DMS153 treated with DMSO at 0.1 percent for 48 hours (cell line): ENCODE data around the gene ESF1.
"Not testable (repeated sequence)": the region's sequence is repeated elsewhere in the genome, so short reads cannot be mapped to it uniquely, and the experiment has no call there.

Experiments
- DNase-seq: peaks from one replicate; lab custom pipeline; 2025; ENCODE audit not compliant: unreplicated experiment; lab: John Stamatoyannopoulos, UW

Gene ESF1

GRCh38 chr20:13791540-13792459, 7.1 kb upstream of the ESF1 start:
- DNase-seq = no peak

DNA sequence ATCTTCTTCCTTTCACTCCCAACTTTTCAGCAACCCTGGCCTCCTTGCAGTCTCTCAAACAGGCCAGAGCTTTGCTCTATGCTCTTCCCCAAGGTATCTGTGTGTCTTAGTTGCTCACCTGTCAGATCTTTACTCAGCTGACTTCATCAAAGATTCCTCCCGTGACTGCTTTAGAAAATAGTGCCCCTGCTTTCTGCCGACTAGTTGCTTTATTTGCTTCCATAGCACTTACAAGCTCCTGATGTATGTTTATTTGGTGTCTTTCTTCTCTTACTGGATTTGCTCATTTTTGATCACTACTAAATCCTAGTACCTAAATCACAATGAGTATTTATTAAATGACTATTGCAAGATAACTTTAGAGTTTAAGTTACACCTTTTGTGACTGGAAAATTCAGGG, 6.0 kb upstream of the ESF1 start:
- DNase-seq = no peak

- peak; percentile 45 for DNase-seq
Measured at GRCh38 chr20:13788167-13788834, 3.6 kb upstream of the ESF1 start.

DNA sequence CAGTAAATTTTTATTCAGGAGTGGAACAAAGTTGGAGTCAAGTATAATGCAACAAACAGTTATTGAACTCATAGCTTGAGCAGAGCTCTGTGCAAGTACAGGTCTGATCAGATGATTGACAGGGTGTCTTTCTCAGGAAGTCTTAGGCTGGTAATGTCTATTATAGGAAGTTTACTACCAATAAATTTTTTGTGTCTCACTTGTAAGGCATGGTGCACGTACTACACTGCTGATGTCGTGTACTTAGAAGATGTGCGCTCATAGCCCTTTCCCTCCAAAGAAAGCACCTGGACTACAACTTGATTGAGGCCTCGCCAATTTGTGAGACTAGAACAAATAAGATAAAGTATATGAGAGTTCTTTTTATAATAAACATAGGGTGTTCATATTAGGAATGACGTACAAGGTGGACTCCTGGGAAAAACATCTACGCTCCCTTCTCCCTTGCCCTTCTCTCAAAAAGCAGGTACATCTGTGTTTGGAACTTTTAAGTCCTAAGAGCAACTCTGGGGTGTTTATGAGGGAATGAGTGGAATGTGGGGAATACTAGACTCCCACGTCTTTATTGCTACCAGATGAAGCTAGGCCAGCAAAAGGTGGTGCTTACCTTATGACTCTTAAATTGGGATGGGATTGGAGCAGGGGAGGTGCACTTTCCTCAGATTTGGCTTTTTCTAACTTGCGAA, 1.6 kb upstream of the ESF1 start:
- DNase-seq = no peak

DNA sequence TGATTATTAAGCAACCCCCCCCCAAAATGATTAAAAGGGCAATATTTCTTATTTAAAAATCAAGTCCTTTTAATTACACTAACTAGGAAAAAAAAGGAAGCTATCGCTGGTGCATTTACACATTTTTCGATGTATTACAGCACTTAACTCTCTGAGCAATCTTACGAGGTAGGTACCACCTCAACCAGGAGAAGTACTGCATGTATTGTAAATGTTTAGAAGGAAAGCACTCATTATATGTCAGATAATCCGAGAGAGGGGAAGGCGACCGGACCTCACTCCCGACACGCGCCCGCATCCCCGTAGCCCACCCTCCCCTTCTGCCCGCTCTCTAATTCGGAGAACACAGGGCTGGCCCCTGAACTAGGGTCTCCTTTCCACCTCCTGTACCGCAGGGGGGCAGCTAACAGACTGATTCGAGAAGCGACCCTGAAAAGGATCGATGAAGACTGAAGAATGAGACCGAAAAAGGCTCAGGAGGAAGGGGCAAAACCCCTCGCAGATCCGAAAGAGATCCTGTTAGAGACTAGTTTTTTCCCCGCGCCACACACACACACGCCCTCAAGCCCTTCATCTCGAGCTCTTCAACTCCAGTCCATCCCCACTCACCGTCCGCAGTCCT, 337 bp downstream of the ESF1 start:
- DNase-seq = no peak

- no peak for DNase-seq
Measured at GRCh38 chr20:13783528-13783927, 1.2 kb downstream of the ESF1 start.

DNA sequence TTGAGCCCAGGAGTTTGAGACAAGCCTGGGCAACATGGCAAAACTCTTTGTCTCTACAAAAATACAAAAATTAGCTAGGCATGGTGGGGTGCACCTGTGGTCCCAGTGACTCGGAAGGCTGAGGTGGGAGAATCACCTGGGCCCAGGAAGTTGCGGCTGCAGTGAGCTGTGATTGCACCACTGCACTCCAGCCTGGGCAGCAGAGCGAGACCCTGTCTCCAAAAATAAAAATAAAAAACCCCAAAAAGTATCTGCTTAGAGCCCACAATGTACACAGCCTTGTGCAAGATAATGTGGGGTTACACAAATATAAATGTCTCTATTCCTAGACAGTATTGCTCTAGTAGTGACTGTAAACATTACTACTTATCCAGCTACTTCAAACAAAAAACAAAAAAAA, 5.9 kb downstream of the ESF1 start:
- no peak for DNase-seq

GRCh38 chr20:13777171-13777601, 7.5 kb downstream of the ESF1 start:
- DNase-seq = no peak

GRCh38 chr20:13775867-13776266, 8.9 kb downstream of the ESF1 start:
- DNase-seq = no peak

DNA sequence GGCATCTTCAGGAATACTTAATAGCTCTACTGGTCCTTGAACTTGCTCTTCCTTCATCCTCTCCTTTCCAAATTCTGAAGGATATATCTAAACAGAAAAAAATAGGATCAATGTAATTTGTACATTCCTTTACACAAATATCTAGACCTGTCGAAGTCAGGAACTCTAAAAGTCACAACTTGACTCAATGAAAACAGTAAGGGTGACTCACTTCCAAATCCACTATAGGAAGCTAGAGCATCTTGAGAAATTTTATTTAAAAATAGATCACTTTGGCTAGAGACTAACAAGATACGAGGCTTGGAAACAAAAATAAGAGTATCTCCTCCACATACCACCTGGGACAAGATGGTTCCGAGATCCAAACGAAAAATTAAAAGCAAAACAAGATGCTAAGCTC, 12.2 kb downstream of the ESF1 start:
- no peak for DNase-seq

DNA sequence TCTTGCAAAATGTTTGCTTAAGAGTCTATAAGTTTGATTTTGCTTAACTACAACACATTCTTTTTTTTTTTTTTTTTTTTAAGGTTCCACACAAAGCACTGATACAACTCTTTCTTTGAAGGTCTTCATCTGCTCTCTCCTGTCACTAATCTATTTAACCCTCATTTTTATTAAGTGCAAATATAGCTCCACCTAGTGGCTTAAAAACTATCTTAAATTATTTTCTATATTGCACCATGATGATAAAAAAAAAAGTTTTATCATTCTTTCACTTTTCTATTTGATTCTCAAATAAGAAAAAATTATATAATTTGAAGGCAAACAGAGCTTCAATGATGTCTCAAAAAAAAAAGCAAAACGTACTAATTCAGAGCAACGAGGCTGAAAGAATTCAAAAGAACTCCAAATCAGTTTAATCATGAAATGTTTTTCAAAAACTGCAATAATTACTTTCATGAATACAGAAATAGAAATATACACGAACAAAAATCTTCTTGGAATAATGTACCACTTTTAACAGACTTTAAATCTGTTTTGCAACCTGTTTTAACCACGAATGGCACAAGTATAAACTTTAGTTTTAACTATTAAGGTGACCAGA, 12.8 kb downstream of the ESF1 start:
- DNase-seq = peak; percentile 15

- no peak for DNase-seq
Measured at GRCh38 chr20:13770141-13770540, 14.6 kb downstream of the ESF1 start.

- DNase-seq = no peak
Measured at GRCh38 chr20:13765868-13766416, 18.8 kb downstream of the ESF1 start.

- no peak for DNase-seq
Measured at GRCh38 chr20:13765299-13765698, 19.4 kb downstream of the ESF1 start.

GRCh38 chr20:13760451-13760946, 24.2 kb downstream of the ESF1 start:
- DNase-seq = not testable (repeated sequence)

- no peak for DNase-seq
Measured at GRCh38 chr20:13758884-13759283, 25.8 kb downstream of the ESF1 start.

GRCh38 chr20:13756551-13756950, 28.2 kb downstream of the ESF1 start:
- no peak for DNase-seq

DNA sequence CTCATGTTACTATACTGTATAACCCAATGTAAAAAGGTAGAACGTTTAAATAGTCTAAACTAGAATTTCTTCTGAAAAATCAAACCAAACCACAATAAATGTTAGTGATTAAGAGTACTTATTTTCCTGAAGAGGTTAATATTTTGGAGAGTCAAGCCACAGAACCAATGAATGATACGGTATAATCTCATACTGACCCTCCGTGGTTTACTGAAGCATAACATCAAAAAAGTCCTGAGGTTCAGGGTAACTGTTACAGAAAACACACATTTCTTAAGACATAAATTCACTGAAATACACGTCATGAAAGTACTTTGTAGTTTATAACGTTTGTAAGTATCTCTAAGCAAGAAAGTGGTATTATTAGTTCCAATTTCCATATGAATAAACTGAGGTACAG, 28.9 kb downstream of the ESF1 start:
- DNase-seq = no peak

DNA sequence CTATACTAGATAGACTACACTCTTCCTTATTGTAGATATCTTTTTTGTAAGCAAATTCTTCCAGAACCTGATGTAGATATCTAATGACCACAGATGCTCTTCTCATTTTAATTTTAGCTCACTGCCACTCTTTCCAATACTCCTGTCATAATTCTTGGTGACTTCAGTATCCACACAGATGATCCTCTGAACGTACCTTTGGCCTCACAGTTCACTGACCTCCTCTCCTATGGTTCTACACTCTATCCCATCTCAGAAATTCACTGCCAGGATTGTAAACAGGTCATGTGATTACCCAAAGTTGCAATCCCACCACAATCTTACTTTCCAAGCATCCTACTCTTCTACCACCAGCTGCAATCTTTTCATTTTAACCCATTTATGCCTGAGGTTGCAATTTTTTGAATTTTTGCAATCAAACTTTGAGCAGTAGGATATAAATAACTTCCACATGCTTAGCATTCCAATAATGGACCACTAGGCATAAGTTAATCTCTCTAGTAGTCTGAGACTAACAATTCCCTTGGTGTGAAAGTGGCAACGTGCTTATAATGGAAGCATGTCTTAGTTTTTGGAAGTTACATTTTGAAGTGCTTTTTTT, 31.2 kb downstream of the ESF1 start:
- DNase-seq = no peak

GRCh38 chr20:13749811-13750210, 34.9 kb downstream of the ESF1 start:
- DNase-seq = no peak
